Hematopoietic multipotent progenitor cell treated with erythropoietin and hydrocortisone succinate and interleukin-3 and kit ligand, for 17 days (in vitro differentiated cells): ENCODE measurements around the gene REXO4.
"Not testable (repeated sequence)": the region's sequence is repeated elsewhere in the genome, so short reads cannot be mapped to it uniquely, and the experiment has no call there.

ENCODE experiments used
- DNase-seq: peaks from one replicate; pipeline ENCODE4 v3.0.0-alpha.2; 2015; ENCODE audit warnings: low spot score

The REXO4 gene

GRCh38 chr9:133420392-133420827 lies 2.6 kb upstream of the REXO4 start:
- no peak for DNase-seq

GRCh38 chr9:133419005-133419404 lies 1.2 kb upstream of the REXO4 start:
- peak; percentile 8 for DNase-seq

- no peak for DNase-seq
Observed at GRCh38 chr9:133415170-133415569, 2.6 kb downstream of the REXO4 start.

GRCh38 chr9:133408042-133408441 lies 9.8 kb downstream of the REXO4 start:
- no peak for DNase-seq

GRCh38 chr9:133406480-133407307 lies 11.1 kb downstream of the REXO4 start:
- DNase-seq, result peak; percentile 78

GRCh38 chr9:133405508-133406438 lies 12.0 kb downstream of the REXO4 start:
- no peak for DNase-seq

- no peak for DNase-seq
Observed at GRCh38 chr9:133404454-133405002, 13.3 kb downstream of the REXO4 start.

GRCh38 chr9:133403766-133404453 lies 13.9 kb downstream of the REXO4 start:
- peak; percentile 69 for DNase-seq

- DNase-seq, result no peak
Observed at GRCh38 chr9:133402689-133403088, 15.1 kb downstream of the REXO4 start.

GRCh38 chr9:133401588-133401987 lies 16.2 kb downstream of the REXO4 start:
- DNase-seq, result no peak

- no peak for DNase-seq
Observed at GRCh38 chr9:133400292-133400691, 17.5 kb downstream of the REXO4 start.

GRCh38 chr9:133397895-133398294 lies 19.9 kb downstream of the REXO4 start:
- DNase-seq, result no peak

GRCh38 chr9:133397370-133397769 lies 20.4 kb downstream of the REXO4 start:
- no peak for DNase-seq

- DNase-seq, result no peak
Observed at GRCh38 chr9:133396952-133397351, 20.9 kb downstream of the REXO4 start.

- no peak for DNase-seq
Observed at GRCh38 chr9:133394687-133395271, 23.0 kb downstream of the REXO4 start.

GRCh38 chr9:133393399-133393798 lies 24.4 kb downstream of the REXO4 start:
- no peak for DNase-seq

GRCh38 chr9:133392308-133392707 lies 25.5 kb downstream of the REXO4 start:
- DNase-seq, result not testable (repeated sequence)

GRCh38 chr9:133391449-133391848 lies 26.4 kb downstream of the REXO4 start:
- DNase-seq, result not testable (repeated sequence)

GRCh38 chr9:133390713-133391112 lies 27.1 kb downstream of the REXO4 start:
- no peak for DNase-seq

GRCh38 chr9:133389562-133389961 lies 28.2 kb downstream of the REXO4 start:
- DNase-seq, result no peak

GRCh38 chr9:133389025-133389557 lies 28.7 kb downstream of the REXO4 start:
- DNase-seq, result no peak
